Right ventricle myocardium superior (tissue), 1 donor: ENCODE data around the gene ZSCAN21. TPM values are rescaled to one million over a fixed set of nuclear protein-coding genes. Genes with fewer than 3 reads are reported as not detected.
"Not testable (repeated sequence)": the region's sequence is repeated elsewhere in the genome, so short reads cannot be mapped to it uniquely, and the experiment has no call there.

ENCODE experiments used
- ATAC-seq: fragments of 200-7000 bp; cut with Tn5 transposase; one replicate; pipeline ENCODE4 v1.9.1; 2020; ENCODE audit warnings: mild to moderate bottlenecking; ENCODE audit not compliant: poor library complexity
- DNase-seq: peaks from one replicate; pipeline ENCODE4 v3.0.0-alpha.2; 2020
- intact Hi-C: fragments of 100-400 bp; cut with DNase I; formaldehyde crosslinking; loops from one replicate; pipeline ENCODE4 v1.11.2; 2022
- long read RNA-seq: library from polyadenylated mRNA; unstranded; transcript quantifications from one replicate; pipeline ENCODE4 v2.0.0, GENCODE V29; 2021
- total RNA-seq: library from RNA; stranded (reverse); fragmentation: NEBNext Ultra II Directional; extraction: Animal tissue kit (Norgen Biotek cat#: 25700); gene quantifications from one replicate; pipeline ENCODE4 v1.2.1, GENCODE V29; 2021
- donor health status: DM: no; HTN: yes; CAD: no; lungs with severe emphysema.

ZSCAN21 gene
- 6.9 TPM for total RNA-seq
- long read RNA-seq, partial matches to known transcripts: 3 of 23 reads
- long read RNA-seq, other reads (novel, unspliced or antisense): 16 of 23 reads

GRCh38 chr7:100049441-100050291, at the start of gene ZSCAN21:
ZSCAN21 (plus strand) TSS chr7:100049774; CDS start chr7:100057007, 7,233 bp downstream.
- intact Hi-C loops: no loop called here
- ATAC-seq: peak; percentile 99

DNA sequence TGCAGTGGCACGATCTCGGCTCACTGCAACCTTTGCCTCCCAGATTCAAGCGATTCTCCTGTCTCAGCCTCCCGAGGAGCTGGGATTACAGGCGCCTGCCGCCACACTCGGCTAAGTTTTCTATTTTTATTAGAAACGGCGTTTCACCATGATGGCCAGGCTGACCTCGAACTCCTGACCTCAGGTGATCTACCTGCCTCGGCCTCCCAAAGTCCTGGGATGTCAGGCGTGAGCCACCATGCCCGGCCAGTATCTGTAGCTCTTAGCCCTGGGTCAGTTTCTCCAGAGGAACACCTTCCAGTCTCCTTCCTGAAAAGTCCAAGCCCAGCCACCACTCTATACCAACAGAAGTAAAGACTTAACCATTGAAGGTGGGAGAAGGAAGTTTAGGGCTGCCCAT, 49.3 kb upstream of the ZSCAN21 start:
- intact Hi-C loops: no loop called here
- ATAC-seq (no peak), DNase-seq (no peak)

More at GRCh38 chr7:100049441-100050291, at the start of gene ZSCAN21:
- peak; percentile 92 for DNase-seq

GRCh38 chr7:100003711-100004661, 45.6 kb upstream of the ZSCAN21 start:
- DNase-seq: no peak
- intact Hi-C loops: no loop called here
- no peak for ATAC-seq

DNA sequence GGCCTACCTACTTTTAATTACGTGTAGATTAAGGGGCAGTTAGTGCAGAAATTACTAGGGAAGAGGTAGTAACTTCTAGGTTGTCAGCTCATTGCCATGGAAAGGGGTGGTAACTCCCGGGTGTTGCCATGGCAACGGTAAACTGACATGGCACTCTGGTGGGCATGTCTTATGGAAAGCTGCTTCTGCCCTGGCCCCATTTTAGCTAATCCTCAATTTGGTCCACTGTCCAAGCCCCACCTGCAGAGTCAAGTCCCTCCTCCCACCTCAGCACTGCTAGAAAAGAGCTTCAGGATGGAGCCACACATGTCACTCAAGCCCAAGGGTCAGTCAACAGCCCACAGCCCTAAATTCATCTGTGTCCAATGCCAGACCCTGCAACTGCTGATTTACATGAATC, 41.7 kb upstream of the ZSCAN21 start:
- ATAC-seq: no peak
- intact Hi-C loops: no loop called here
- DNase-seq: no peak

DNA sequence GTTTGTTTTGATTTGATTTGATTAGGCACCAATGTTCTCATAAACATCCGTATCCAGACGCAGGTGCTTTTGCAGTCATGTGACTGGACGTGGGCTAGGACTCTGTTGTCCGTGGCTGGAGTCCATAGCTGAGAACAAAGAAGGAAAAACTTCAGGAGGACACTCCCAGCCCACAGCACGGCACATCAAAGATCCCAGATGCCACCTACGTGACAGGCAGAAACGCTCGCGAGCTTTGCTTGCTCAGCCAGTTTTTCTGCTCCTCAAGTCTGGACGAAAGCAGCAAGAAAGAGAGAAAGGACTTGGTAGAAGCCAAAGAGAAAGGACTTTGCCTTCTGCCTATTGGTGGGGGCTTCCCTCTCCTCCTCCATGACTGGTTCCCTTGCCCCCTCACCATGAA, 41.0 kb upstream of the ZSCAN21 start:
- DNase-seq: no peak
- no peak for ATAC-seq
- intact Hi-C loops: no loop called here

DNA sequence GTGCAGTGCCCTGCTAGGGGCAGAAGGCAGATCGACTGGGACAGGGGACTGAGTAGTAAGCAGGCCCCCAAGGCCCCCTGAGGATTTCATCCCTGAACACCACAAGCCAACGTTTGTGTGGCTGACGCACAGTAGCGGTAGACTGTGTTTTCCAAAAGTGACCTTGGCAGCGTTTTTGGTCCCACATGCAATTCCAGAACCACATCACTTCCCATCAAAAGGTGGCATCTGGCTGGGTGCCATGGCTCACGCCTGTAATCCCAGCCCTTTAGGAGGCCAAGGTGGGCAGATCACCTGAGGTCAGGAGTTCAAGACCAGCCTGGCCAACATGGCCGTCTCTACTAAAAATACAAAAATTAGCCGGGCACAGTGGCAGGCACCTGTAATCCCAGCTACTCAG, 39.6 kb upstream of the ZSCAN21 start:
- DNase-seq, ATAC-seq, intact Hi-C loops: not testable (repeated sequence)

- no peak for ATAC-seq
- intact Hi-C loops: no loop called here
- DNase-seq: no peak
These were observed 38.7 kb upstream of the ZSCAN21 start for GRCh38 chr7:100010901-100011300.

DNA sequence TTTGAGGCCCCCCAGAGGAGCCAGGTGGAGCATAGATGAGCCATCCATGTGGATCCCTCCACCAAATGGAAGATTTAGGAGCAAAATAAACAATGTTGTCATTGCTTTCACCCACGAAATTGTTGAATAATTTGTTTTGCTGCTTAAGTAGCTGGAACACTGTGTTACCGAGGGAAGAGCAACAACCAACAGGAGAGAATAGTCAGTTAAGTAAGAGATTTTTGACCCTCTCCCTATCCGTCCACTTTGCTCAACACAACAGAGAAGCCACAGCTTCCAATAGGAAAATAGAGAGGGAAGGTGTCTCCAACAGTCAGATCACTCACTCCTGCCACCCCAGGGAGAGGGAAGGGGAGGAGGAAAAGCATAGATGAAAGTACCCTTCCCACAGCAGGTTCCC, 38.1 kb upstream of the ZSCAN21 start:
- no peak for ATAC-seq
- intact Hi-C loops: no loop called here
- no peak for DNase-seq

DNA sequence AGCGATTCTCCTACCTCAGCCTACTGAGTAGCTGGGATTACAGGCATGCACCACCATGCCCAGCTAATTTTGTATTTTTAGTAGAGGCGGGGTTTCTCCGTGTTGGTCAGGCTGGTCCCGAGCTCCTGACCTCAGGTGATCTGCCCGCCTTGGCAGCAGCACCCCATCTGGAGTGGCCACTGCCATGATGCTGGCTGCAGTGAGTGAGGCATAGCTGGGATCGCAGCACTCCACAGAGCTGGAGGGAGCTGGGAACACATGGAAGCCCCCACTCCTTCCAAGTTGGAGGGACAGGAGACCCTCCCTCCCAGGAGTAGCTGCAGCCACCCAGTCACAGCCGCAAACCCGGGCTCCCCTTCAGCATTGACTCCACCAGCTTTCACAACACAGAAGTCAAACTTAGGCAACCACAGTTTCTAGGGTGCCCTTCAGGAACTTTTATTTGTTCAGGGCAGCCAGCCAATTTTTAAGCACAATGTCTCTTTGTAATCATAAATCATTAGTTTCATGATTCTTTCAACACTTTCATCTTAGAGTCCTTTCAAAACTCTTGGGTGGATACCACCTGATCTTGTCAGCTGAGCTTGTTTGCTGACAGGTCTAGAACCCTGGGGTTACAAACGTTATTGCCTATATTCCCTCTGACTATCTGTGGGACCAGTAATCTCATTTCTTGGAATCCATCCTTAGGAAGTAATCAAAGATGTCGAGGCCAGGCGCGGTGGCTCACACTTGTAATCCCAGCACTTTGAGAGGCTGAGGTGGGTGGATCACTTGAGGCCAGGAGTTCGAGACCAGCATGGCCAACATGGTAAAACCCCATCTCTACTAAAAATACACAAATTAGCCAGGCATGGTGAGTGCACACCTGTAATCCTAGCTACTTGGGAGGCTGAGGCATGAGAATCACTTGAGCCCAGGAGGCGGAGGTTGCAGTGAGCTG, 36.9 kb upstream of the ZSCAN21 start:
- DNase-seq, intact Hi-C loops, ATAC-seq: not testable (repeated sequence)

GRCh38 chr7:100013328-100013676, 36.3 kb upstream of the ZSCAN21 start:
- intact Hi-C loops: no loop called here
- ATAC-seq (no peak), DNase-seq (no peak)

GRCh38 chr7:100015232-100016214, 34.1 kb upstream of the ZSCAN21 start, which contains the start of gene ZKSCAN1:
ZKSCAN1 (plus strand) TSS chr7:100015596; CDS start chr7:100023507, 7,911 bp downstream.
- ATAC-seq (peak; percentile 99), DNase-seq (peak; percentile 93)
- intact Hi-C loops: no loop called here

GRCh38 chr7:100016215-100016901, 33.2 kb upstream of the ZSCAN21 start:
- DNase-seq (no peak), ATAC-seq (no peak)
- intact Hi-C loops: no loop called here

DNA sequence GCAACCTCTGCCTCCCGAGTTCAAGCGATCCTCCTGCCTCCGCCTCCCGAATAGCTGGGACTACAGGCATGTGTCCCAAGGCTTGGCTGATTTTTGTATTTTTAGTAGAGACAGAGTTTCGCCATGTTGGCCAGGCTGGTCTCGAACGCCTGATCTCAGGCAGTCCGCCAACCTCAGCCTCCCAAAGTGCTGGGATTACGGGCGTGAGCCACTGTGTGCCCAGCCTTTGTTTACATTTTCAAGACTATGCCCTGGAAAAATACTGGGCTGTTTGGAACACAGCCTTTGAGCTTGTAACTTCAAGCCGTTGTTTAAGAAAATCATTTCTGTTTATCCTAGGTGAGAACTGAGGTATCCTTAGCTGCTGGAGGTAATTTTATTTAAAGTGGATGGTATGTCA, 32.3 kb upstream of the ZSCAN21 start:
- intact Hi-C loops: no loop called here
- no peak for DNase-seq
- ATAC-seq: no peak

- DNase-seq (no peak), ATAC-seq (no peak)
- intact Hi-C loops: no loop called here
These were observed 31.7 kb upstream of the ZSCAN21 start for GRCh38 chr7:100017875-100018274.

DNA sequence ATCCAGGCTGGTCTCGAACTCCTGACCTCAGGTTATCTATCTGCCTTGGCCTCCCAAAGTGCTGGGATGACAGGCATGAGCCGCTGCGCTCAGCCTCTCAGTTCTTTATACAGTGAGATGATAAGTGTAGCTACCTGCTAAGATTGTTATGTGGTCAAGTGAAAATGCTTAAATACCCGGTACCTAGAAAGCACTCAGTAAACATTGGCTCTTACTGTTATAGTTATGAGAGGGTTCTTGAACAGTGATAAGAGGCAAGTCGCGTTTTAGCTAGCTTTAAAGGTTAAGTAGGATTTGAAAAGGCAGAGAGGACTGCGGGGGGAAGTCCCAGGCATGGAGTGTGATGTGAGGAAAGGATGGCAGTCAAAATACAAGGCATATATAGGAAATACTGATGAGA, 29.7 kb upstream of the ZSCAN21 start:
- intact Hi-C loops: no loop called here

DNA sequence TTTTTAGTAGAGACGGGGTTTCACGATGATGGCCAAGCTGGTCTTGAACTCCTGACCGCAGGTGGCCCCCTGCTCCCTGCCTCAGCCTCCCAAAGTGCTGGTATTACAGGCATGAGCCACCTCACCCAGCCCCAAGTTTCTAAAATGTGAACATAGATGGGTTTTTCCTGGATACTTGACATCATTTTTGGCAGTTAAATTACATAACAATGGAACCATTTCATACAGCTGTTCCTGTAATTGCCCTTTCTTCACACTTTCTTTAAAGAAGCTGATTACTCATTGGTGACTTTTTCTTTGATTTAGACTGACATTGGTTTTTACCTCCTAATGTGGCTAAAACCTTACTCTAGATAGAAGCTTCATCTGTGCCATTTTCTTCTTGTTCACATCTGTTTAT, 28.3 kb upstream of the ZSCAN21 start:
- intact Hi-C loops: no loop called here
- no peak for DNase-seq

More for the DNA sequence above, 29.7 kb upstream of the ZSCAN21 start:
- ATAC-seq: no peak
- DNase-seq: no peak

DNA sequence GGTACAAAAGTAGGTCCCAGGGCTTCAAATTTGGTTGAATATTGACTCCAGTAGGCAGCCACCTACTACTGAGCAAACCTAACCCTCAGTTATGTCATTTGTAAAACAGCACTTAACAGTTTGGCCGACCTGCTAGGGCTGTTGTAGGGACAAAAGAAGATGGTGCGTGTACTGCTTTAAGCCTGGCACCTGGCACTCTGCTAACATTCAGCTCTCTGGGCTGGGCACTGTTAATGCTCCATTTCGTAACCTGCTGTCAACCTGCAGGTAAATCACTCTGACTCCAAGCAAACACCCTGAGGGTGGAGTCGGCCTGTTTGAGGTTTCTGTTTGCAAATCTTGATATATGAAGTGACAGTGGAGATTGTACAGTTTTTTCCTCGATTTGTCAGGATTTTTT, 27.0 kb upstream of the ZSCAN21 start:
- DNase-seq (no peak), ATAC-seq (peak; percentile 43)
- intact Hi-C loops: no loop called here

More for the DNA sequence above, 28.3 kb upstream of the ZSCAN21 start:
- ATAC-seq: no peak
